Muscle of back (tissue), 11 donors: ENCODE data around the gene SMYD3. TPM values are rescaled to one million over a fixed set of nuclear protein-coding genes. Genes with fewer than 3 reads are reported as not detected.
"Not testable (repeated sequence)": the region's sequence is repeated elsewhere in the genome, so short reads cannot be mapped to it uniquely, and the experiment has no call there.

Source experiments
- DNase-seq, 3 donors: peaks; one replicate each; pipeline versions ENCODE4 v3.0.0 to v3.0.0-alpha.2; 2013
- polyA plus RNA-seq, 10 donors: library from polyadenylated mRNA; unstranded; fragments of 120-200 nt; gene quantifications; one replicate each; pipeline ENCODE4 v1.2.1, GENCODE V29; 2013; ENCODE audit not compliant: insufficient read length in 10 of 10

The SMYD3 gene
- polyA plus RNA-seq, 10 donors = 7.0 to 11.3 (median 9.9) TPM

- no peak for DNase-seq
Observed at GRCh38 chr1:246072456-246072955, 434.6 kb downstream of the SMYD3 start.

GRCh38 chr1:246071981-246072380 is 435.1 kb downstream of the SMYD3 start:
- not testable (repeated sequence) for DNase-seq

- DNase-seq = peak in 1 of 3 donors; percentile 19
Observed at GRCh38 chr1:246071561-246071960, 435.5 kb downstream of the SMYD3 start.

DNA sequence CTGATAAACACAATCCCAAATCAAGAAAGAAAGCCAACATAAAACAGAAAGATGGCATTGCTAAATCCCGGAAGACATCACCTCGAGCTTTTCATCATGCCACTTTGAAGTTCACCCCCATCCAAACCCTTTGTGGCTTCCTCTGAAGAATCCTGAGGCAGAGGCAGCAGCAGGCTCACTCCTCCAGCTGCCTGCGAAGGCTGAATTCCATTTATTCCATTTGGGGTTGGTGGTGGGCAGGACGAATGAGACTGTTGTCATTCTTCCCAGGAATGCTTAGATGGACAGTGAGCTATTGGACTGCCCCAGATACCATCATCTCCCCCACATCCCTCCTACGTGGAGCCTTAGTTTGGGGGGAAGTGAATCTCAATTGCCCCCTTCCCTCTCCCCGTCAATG is 437.5 kb downstream of the SMYD3 start:
- DNase-seq = no peak

- DNase-seq = no peak
Observed at GRCh38 chr1:246068619-246069509, 438.2 kb downstream of the SMYD3 start.

GRCh38 chr1:246068217-246068512 is 438.9 kb downstream of the SMYD3 start:
- DNase-seq = no peak

GRCh38 chr1:246067432-246068216 is 439.5 kb downstream of the SMYD3 start:
- peak in 2 of 3 donors; percentile 27 to 54 for DNase-seq

DNA sequence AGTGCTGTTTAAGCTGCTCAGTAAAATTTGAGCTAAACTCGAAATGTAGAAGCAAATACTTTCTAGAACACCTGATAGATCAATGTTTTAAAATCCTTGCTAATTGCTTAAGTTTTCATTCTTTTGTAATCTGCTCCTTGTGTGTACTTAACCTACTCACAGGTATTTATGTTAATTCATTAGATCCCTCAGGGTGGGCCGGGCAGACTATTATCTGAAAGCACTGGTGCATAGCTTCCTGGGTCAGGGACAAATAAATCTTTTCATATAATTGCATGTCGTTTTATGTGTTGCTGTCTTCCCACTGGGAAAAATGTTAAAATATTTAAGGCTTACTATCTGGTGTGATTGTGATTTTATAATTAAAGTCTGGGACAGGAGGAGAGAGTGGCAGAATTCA is 440.5 kb downstream of the SMYD3 start:
- DNase-seq = no peak

DNA sequence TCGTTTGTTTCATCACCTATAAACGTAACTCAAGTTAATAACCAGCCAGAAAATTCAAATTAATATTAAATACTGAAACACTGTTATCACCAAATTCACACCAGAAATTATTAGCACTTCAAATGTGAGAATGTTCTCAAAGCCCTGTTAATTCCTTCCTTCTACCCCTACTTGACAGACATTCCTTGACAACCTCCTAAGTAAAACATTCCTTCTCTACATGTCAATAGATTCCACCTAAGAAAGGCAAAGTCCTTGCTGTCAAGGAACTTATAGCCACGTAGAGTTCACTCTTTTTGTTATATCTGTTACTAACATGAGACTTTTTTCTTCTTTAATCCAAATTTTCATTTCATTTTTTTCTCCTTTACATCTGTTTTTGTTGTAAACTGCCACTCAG is 441.5 kb downstream of the SMYD3 start:
- DNase-seq = no peak

GRCh38 chr1:246064891-246065290 is 442.2 kb downstream of the SMYD3 start:
- DNase-seq = no peak

GRCh38 chr1:246063013-246063616 is 444.0 kb downstream of the SMYD3 start:
- DNase-seq = no peak

DNA sequence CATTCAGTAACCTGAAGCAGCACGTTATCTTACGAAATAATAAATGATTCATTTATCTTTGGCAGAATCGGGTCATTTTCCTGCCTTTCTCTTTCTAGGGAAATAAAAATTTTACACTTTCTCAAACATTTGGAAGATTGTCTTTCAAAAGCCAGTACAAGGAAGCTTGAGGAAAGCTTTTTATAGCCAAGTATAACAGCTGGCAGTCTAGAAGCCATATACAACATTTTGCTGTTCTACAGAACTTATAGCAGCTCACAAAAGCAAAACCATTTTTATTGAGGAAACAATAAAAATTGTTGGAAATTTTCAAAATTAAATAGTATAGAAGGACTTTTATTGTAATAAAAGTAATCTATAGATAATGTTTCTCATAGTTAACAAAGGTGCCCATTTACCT is 448.6 kb downstream of the SMYD3 start:
- no peak for DNase-seq

GRCh38 chr1:246052603-246053002 is 454.5 kb downstream of the SMYD3 start:
- no peak for DNase-seq

GRCh38 chr1:246051909-246052518 is 455.1 kb downstream of the SMYD3 start:
- no peak for DNase-seq

- no peak for DNase-seq
Observed at GRCh38 chr1:246048693-246049092, 458.4 kb downstream of the SMYD3 start.

GRCh38 chr1:246043556-246043955 is 463.5 kb downstream of the SMYD3 start:
- DNase-seq = no peak

DNA sequence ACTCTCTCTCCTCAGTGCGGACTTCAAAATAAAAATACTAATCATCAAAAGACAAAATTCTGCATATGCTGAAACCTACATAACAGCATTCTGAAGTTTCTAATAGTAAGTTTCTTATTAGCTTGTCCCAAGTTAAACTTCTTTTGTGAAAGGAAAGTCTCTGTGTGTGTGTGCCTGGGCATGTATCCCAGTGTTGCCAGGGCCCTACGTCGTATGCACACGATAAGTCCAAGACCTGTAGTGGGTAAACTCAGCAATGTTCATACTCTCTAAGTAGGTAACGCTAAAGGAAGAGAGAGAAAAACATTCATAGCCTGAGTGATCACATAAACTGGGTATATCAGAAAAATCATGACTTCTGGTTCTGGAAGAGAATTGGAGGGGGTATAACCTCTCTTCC is 465.7 kb downstream of the SMYD3 start:
- no peak for DNase-seq

- no peak for DNase-seq
Observed at GRCh38 chr1:246040200-246040890, 466.7 kb downstream of the SMYD3 start.

- DNase-seq = no peak
Observed at GRCh38 chr1:246039584-246039983, 467.5 kb downstream of the SMYD3 start.

DNA sequence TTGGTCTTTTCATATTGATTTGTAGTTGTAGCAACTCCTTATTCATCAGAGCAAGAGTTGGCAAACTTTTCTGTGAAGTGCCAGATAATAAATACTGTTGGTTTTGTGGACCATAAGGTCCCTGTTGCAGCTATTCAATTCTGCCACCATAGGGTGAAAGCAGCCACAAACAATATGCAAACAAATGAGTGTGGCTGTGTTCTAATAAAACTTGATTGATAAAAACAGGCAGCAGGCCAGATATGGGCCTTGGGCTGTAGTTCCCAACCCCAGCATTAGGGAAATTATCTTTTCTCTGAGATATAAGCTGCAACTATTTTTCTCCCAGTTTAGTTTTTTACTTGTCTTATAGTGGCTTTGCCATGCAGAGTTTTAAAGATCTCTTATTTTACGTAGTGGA is 469.2 kb downstream of the SMYD3 start:
- DNase-seq = no peak

DNA sequence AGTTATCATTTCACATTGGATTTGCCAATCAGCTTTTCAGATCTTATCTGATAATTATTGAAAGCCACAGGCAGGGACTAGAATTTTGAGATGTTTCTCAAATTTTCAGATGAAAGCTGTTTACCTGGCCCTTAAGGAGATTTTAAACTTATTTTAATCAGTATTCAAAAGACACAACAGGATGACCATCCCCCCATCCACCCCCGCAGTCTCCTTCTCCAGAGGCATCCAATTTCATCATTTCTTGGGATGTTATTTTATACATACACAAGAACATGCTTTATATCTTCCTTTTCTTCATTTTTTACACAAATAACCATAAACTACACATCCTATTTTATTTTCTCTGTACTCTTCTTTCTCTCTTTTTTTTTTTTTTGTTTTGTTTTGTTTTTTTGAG is 470.9 kb downstream of the SMYD3 start:
- no peak for DNase-seq
